Upper lobe of right lung (tissue), 1 donor: ENCODE results near the gene GJB4. TPM values are rescaled to one million over a fixed set of nuclear protein-coding genes. Genes with fewer than 3 reads are reported as not detected.
A peak's percentile ranks its signal among the peaks of the same experiment; 100 is the strongest.

ENCODE experiments used
- ATAC-seq: fragments of 200-7000 bp; cut with Tn5 transposase; one replicate; pipeline ENCODE4 v1.9.1; 2020; ENCODE audit warnings: mild to moderate bottlenecking, moderate library complexity
- DNase-seq: peaks from one replicate; pipeline ENCODE4 v3.0.0-alpha.2; 2020
- H3K27ac ChIP-seq: fragments of 200-600 bp; one replicate; pipeline ENCODE4 v1.8.0; 2022
- H3K27me3 ChIP-seq: fragments of 200-600 bp; one replicate; pipeline ENCODE4 v1.8.0; 2022; ENCODE audit warnings: mild to moderate bottlenecking
- H3K36me3 ChIP-seq: fragments of 200-600 bp; one replicate; pipeline ENCODE4 v1.8.0; 2022
- H3K4me1 ChIP-seq: fragments of 200-600 bp; one replicate; pipeline ENCODE4 v1.8.0; 2022
- H3K4me3 ChIP-seq: fragments of 200-600 bp; one replicate; pipeline ENCODE4 v1.8.0; 2022; ENCODE audit warnings: mild to moderate bottlenecking
- H3K9me3 ChIP-seq: fragments of 200-600 bp; one replicate; pipeline ENCODE4 v1.8.0; 2022
- CTCF ChIP-seq: fragments of 200-600 bp; IDR thresholded peaks from one replicate; pipeline ENCODE4 v1.8.0; 2022; ENCODE audit warnings: antibody characterized with exemption
- intact Hi-C: fragments of 100-400 bp; cut with DNase I; formaldehyde crosslinking; loops from one replicate; pipeline ENCODE4 v1.11.0; 2022
- total RNA-seq: library from RNA; stranded (reverse); fragmentation: NEBNext Ultra II Directional; extraction: Animal tissue kit (Norgen Biotek cat#: 25700); gene quantifications from one replicate; pipeline ENCODE4 v1.2.1, GENCODE V29; 2021
- donor health status: DM: no; HTN: yes; CAD: no; lungs with severe emphysema.

The GJB4 gene
- total RNA-seq, 1 donor from 2014 or later = not detected

GRCh38 chr1:34749992-34750391, 9.5 kb upstream of the GJB4 start:
- Histone ChIP-seq H3K27me3 (no peaks in the 10 kb centered on the region), H3K4me1 (no peaks in the 10 kb centered on the region), H3K27ac (no peak overlapping the region), H3K9me3 (no peaks in the 10 kb centered on the region), H3K36me3 (no peaks in the 10 kb centered on the region), H3K4me3 (no peak overlapping the region)
- intact Hi-C loops = no loop called here
- DNase-seq = no peak
- no peak for ATAC-seq
- no peak for TF ChIP-seq CTCF

- H3K4me1 ChIP-seq = no peaks in the 10 kb centered on the region
- no peaks in the 10 kb centered on the region for H3K27me3 ChIP-seq
- TF ChIP-seq CTCF = no peak
- no peak overlapping the region for H3K4me3 ChIP-seq
- H3K27ac ChIP-seq = no peak overlapping the region
- no peaks in the 10 kb centered on the region for H3K9me3 ChIP-seq
- ATAC-seq = no peak
- no peak for DNase-seq
- intact Hi-C loops = no loop called here
- no peaks in the 10 kb centered on the region for H3K36me3 ChIP-seq
These were observed 8.9 kb upstream of the GJB4 start for GRCh38 chr1:34750610-34751009.

- intact Hi-C loops = no loop called here
- DNase-seq (no peak), ATAC-seq (no peak)
- no peak overlapping the region for H3K4me3 ChIP-seq
- no peaks in the 10 kb centered on the region for H3K36me3 ChIP-seq
- H3K9me3 ChIP-seq = no peaks in the 10 kb centered on the region
- no peak overlapping the region for H3K27ac ChIP-seq
- TF ChIP-seq CTCF = no peak
- H3K27me3 ChIP-seq = no peaks in the 10 kb centered on the region
- H3K4me1 ChIP-seq = no peaks in the 10 kb centered on the region
These were observed 6.4 kb upstream of the GJB4 start for GRCh38 chr1:34753163-34753562.

- H3K4me3 ChIP-seq = no peak within 1 kb of the TSS
- no peaks in the 10 kb centered on the region for H3K4me1 ChIP-seq
- TF ChIP-seq CTCF = no peak
- DNase-seq (peak; percentile 55), ATAC-seq (no peak)
- intact Hi-C loops = no loop called here
- H3K27me3 ChIP-seq = no peaks in the 10 kb centered on the region
- H3K9me3 ChIP-seq = no peaks in the 10 kb centered on the region
- no peak within 1 kb of the TSS for H3K27ac ChIP-seq
- H3K36me3 ChIP-seq = no peaks in the 10 kb centered on the region
These were observed 4.4 kb upstream of the GJB4 start, which contains the start of gene GJB5 for GRCh38 chr1:34754964-34755637. TSS of gene GJB5 (plus strand) at chr1:34755047. CDS start at chr1:34757331, 2,284 bp downstream.

- Histone ChIP-seq H3K27me3 (no peaks in the 10 kb centered on the region), H3K4me1 (no peaks in the 10 kb centered on the region), H3K9me3 (no peaks in the 10 kb centered on the region), H3K36me3 (no peaks in the 10 kb centered on the region), H3K4me3 (no peak overlapping the region), H3K27ac (no peak overlapping the region)
- no peak for TF ChIP-seq CTCF
- ATAC-seq (no peak), DNase-seq (no peak)
- intact Hi-C loops = no loop called here
These were observed 3.6 kb upstream of the GJB4 start for GRCh38 chr1:34755961-34756360.

GRCh38 chr1:34757386-34757785, 2.2 kb upstream of the GJB4 start:
- Histone ChIP-seq H3K27ac (no peak overlapping the region), H3K4me1 (no peaks in the 10 kb centered on the region), H3K27me3 (peaks cover 2% of the 10 kb centered on the region), H3K36me3 (no peaks in the 10 kb centered on the region), H3K4me3 (no peak overlapping the region), H3K9me3 (no peaks in the 10 kb centered on the region)
- no peak for TF ChIP-seq CTCF
- intact Hi-C loops = no loop called here
- no peak for ATAC-seq
- DNase-seq = no peak
